Measurements from ENCODE around the gene AIRE.

AIRE gene

GRCh38 chr21:44305691-44306090, 20.0 kb downstream of the AIRE start:
- DNase-seq: no peak

- DNase-seq: no peak
Observed at GRCh38 chr21:44306936-44307704, 21.4 kb downstream of the AIRE start.

- DNase-seq: no peak
Observed at GRCh38 chr21:44310628-44311507, 25.2 kb downstream of the AIRE start.

GRCh38 chr21:44312089-44312488, 26.4 kb downstream of the AIRE start:
- DNase-seq: no peak

GRCh38 chr21:44312716-44313115, 27.0 kb downstream of the AIRE start:
- DNase-seq: no peak

GRCh38 chr21:44313451-44313850, 27.8 kb downstream of the AIRE start:
- DNase-seq: no peak

- DNase-seq: no peak
Observed at GRCh38 chr21:44314128-44314527, 28.5 kb downstream of the AIRE start.

- no peak for DNase-seq
Observed at GRCh38 chr21:44314561-44314960, 28.9 kb downstream of the AIRE start.

GRCh38 chr21:44315691-44316203, 30.1 kb downstream of the AIRE start:
- DNase-seq: no peak

- DNase-seq: no peak
Observed at GRCh38 chr21:44316277-44316900, 30.7 kb downstream of the AIRE start.

- no peak for DNase-seq
Observed at GRCh38 chr21:44317241-44317782, 31.6 kb downstream of the AIRE start.

- no peak for DNase-seq
Observed at GRCh38 chr21:44317871-44318270, 32.2 kb downstream of the AIRE start.

GRCh38 chr21:44318489-44319285, 33.0 kb downstream of the AIRE start:
- DNase-seq: no peak

- no peak for DNase-seq
Observed at GRCh38 chr21:44319407-44320065, 33.9 kb downstream of the AIRE start.

GRCh38 chr21:44320847-44321246, 35.2 kb downstream of the AIRE start:
- no peak for DNase-seq

GRCh38 chr21:44321846-44322450, 36.3 kb downstream of the AIRE start:
- DNase-seq: no peak

- DNase-seq: no peak
Observed at GRCh38 chr21:44322621-44323325, 37.1 kb downstream of the AIRE start.

- no peak for DNase-seq
Observed at GRCh38 chr21:44323591-44323990, 37.9 kb downstream of the AIRE start.

GRCh38 chr21:44324106-44324853, 38.6 kb downstream of the AIRE start:
- no peak for DNase-seq

GRCh38 chr21:44324854-44325107, 39.1 kb downstream of the AIRE start:
- DNase-seq: no peak

Measured in CD4-positive, alpha-beta T cell treated with Interleukin-17A for 4 hours (primary cell).